ENCODE results near the gene PFN1.
A peak's percentile ranks its signal among the peaks of the same experiment; 100 is the strongest.

The PFN1 gene

DNA sequence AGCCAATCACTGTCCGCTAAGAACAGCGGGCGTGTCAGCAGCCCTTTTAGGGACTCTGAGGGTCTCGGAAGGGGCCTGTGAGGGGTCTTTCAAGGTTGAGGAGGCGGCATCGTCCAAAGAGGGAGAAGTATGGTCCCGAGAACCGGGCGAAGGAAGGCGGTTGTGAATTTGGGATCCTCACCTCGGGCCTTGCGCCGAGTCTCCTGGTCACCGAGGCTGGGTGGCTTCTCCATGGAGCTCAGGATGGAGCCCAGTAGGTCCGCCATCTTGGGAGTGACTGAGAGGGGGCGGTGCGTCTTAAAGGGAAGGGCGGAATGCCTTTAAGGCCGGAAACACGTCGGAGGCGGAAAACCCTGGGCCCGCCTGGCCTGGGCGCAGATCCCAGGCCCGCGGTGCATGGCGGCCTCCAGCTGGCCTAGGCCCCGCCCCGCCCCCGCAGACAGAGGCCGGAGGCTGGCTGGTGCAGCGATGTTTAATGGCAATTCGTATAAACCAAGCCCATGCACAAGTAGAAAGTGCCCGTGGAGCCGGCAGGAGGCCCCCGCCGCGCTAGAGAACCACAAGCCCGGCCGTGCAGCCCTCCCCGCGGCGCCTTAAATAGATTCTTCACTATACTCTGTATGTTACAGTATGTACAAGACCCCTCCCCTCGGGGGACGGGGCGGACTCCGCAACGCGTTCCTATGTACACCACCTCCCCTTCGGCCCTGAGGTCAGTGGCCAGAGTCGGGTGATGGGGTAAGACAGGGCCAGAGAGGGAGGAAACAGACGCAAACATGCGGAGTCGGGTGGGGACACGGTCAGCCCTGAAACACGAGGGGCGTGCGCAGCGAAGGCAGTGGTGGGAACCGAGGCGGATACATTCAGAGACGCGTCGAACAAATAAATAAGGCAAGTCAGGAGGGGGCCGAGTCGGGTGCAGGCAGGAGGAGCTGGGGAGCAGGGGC is 19.5 kb upstream of the PFN1 start, which contains the start of gene SPAG7:
Gene SPAG7 (minus strand): TSS at position 279 of the 947 bp plus-strand sequence. CDS start 13 bp downstream, at position 266.
- DNase-seq: peak; percentile 98

DNA sequence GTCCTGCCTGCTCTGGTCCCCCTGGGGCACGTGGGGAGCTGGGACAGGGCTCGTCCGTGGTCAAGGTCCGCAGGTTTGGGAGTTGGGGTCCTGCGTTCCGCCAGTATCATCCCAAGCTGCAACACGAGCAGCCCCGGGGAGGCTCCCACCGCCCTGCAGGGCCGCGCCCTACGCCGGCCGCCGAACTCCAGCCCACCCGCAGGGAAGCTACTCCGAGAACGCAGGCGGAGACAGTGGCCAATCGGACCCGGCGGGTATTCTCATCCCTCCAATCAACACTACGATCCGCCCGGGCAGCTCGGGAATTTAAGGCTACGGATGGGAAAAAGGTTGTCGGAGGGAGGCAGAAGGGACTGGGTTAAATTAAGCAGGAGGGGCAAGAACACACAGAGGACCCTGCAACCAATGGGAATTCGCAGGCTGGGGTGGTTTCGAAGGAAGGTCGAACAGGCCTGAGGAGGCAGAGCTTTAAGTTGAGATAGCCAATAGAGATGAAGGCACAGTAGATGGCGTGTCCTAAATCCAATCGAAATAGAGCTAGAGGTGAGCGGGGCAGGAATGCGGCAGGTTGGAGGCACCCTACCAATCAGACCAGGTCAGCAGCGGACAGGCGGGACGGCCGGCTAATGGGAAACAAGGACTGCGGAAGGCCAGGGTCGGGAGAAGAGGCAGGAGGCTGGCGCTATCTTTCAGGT is 18.7 kb upstream of the PFN1 start:
- DNase-seq: peak; percentile 100

DNA sequence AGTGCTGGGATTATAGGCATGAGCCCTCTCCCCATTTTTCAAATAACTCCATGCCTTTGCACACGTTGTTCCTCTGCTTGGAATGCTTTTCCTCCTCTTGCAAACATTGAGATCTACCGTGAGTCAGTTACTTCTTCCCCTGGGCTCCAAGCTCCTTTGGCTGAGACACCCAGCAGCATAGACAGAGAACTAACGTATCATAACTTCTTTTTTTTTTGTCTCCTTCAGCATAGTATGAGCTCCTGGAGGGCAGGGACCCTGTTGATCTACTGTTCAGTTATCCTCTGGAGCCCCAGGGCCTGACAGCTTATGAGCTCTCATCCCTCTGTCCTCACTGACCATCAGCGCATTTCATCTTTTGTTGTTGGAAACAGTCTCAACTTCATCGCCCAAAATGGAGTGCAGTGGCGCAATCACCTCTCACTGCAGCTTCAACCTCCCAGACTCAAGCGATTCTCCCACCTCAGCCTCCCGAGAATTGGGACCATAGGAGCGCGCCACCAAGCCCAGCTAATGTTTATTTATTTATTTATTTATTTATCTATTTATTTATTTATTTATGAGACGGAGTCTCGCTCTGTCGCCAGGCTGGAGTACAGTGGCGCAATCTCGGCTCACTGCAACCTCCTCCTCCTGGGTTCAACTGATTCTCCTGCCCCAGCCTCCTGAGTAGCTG is 17.1 kb upstream of the PFN1 start:
- no peak for DNase-seq

DNA sequence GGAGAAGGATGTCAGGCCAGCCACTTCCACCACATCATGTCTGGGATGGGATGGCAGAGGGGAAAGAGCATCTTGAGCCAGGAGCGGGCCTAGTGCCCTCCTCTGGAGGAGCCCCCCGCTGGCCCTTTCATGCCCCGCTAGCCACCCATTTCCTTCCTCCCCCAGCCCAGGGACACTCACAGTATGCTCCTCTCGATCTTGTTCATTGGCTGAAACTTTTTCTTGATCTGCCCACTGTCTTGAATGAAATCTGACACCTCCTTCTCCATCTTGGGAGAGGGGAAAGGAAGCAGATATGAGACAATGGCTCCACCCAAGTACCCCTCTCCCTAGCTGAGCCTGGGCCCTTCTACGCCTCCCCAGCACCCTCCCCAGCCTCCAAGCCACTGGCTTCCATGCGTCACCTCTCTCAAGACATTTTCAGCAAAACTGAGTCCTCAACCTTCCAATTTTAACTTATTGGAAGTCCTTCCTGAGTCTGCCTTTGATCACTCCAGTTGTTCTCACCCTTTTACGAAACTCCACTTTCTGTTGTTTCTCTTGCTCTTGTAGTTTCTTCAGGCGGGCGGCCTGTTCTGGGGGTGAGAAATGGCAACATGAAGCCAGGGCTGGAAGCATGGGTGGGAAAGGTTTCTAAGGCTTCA is 12.1 kb upstream of the PFN1 start:
- DNase-seq: no peak

DNA sequence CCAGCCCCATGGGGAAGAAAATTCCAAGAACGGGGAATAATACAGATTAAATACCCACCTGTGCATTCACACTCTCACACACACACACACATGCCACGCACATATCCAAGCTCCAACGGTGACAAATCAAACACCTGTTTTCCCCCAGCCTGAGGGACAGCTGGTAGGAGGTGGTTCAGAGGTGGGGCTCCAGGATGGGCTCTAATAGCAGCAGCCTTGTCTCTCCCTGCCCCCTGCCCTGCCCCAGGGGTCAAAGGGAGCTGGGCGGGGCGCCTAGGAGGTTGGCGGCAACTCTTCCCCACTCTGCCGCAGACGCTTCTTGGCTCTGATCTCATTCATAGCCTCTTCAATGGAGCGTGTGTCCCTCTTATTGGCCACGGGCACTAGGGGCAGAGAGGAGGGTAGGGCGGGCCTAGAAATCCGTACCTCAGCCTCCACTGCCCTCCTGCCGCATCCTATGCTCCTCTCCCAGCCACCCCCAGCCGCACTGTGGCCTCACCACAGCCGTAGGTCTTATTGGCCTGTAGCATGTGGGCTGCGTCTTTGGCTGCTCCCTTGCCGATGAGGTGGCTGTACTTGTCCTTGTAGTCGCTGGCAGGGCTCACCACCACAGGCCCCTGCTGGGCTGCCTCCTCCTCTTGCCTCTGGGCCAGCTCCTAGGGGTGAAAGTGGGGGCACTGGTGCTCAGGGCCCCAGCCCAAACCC is 11.1 kb upstream of the PFN1 start:
- no peak for DNase-seq

DNA sequence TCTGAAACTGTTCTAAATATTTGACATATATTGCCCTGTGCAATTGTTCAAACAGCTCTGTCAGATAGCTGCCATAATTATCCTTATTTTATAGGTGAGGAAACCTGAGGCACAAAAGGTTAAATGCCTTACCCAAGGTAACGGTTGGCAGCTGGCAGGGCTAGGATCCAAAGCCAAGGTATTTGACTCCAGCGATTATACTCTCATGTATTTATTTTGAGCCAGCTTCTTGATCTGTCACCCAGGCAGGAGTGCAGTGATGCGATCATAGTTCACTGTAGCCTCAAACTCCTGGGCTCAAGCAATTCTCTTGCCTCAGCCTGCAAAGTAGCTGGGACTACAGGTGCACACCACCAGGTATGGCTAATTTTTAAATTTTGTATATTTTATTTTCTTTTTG is 9.8 kb upstream of the PFN1 start:
- DNase-seq: no peak

DNA sequence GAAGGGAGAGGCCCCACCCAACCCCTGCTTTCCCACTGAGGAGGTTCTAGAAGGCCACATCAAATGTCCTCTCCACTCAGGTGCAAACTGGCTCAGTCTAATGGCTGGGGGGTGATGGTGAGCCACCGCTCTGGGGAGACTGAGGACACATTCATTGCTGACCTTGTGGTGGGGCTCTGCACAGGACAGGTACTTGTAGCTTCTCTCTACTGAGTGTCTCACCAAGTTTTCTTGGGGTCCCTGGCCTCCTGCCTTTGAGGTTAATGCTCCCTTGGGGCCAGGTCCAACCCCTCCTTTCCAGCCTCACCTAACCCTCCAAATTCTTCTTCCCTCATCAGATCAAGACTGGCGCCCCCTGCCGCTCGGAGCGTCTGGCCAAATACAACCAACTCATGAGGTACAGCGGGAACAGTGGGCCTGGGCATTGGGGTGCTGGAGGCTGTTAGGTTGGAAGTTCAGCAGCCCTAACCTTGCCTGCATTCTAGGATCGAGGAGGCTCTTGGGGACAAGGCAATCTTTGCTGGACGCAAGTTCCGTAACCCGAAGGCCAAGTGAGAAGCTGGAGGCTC is 8.2 kb upstream of the PFN1 start:
- DNase-seq: peak; percentile 68

DNA sequence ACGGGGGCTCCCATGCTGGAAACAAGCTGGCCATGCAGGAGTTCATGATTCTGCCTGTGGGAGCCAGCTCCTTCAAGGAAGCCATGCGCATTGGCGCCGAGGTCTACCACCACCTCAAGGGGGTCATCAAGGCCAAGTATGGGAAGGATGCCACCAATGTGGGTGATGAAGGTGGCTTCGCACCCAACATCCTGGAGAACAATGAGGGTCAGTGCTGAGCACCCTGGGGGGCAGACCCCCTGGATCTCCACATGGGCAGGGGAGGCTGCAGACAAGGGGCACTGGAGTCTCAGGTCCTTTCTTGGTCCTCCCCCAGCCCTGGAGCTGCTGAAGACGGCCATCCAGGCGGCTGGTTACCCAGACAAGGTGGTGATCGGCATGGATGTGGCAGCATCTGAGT is 6.8 kb upstream of the PFN1 start:
- no peak for DNase-seq

DNA sequence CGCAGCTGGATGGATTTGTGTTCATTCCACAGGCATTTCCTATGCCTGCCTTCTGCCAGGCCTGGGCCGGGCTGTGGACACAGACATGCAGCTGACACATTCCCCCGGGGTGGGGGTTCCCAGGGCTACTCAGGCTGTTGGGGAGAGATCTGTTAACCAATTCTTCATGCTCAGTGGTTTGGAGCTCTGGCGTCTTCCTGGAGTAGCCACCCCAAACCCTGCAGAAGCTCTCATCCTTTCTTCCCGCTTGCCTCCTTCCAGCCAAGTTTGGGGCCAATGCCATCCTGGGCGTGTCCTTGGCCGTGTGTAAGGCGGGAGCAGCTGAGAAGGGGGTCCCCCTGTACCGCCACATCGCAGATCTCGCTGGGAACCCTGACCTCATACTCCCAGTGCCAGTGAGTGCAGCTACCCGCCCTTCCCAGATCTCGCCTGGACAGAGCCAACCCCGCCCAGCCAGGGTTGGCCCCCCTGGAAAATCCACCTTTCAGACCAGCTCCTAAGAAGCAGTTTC is 5.2 kb upstream of the PFN1 start:
- no peak for DNase-seq

DNA sequence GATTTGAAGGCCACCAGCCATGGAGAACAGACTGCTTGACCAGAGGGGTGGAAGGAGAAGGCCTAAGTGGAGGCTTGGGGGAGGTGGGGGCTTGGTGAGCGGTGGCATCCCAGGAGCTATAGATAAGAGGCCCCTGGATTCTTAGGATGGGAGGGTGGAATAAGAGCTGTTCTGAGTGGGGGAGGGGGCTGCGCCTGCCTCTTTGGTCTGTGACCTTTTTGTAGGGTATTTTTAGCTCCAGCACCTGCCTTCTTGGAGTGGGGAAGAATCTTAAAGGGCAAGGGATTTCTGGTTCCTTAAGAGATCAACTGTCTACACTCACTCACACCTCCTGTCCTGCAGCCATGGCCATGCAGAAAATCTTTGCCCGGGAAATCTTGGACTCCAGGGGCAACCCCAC is 3.2 kb upstream of the PFN1 start:
- DNase-seq: no peak

DNA sequence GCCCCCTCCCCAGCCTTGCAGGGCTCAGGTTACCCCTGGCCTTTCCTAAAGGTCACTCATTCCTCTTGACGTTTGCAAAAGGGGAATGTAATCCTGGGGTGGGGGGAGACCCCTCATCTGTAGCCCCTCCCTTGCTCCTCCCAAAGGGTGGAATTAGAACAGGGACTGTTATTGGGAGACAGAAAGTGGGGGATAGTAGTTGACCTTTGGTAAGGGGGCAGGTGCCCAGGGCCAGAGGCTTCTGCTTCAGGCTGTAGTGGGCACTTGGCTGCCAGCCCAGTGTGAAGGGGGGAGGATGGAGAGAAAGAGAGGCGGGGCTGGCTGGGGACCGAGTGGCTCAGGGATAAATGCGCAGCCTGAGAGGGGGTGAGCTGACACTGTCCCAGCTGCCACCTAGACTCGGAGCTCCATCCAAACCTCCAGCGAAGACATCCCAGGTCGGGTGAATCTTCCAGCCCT is 2.4 kb upstream of the PFN1 start, which contains the start of gene ENO3:
Gene ENO3 (plus strand): TSS at position 374 of the 459 bp plus-strand sequence. CDS start 711 bp downstream, outside the sequence.
- peak; percentile 51 for DNase-seq

DNA sequence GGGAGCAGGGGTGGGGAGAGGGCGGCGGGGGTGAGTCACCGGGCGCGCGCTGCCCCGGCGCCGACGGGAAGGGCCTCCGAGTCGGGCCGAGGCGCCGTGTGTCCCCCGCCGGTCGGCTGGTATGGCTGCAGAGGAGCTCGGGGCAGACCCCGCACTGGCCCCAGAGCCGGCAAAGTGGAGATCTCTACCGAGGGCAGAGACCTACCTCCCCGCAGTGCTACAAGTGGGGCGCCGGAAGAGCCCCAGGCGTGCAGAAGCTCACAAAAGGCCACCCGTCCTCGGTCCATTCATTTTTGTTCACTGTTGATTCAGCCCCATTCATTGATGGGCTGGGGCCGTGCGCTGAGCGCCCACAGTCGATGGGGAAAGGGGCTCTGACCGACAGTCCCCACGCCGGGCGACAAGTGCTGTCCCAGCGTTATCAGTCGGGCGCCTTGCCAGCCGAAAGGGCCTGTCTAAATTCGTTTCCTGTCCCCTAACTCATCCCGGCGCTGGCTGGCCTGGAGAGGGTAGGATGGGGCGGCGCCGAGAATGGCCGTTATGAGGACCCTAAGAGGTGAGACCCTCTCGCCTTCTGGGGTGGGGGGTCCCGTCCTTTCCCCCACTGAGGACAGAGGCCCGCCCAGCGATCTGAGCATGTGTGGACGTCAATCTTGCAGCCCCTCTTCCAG is 1.9 kb upstream of the PFN1 start:
- DNase-seq: peak; percentile 85

DNA sequence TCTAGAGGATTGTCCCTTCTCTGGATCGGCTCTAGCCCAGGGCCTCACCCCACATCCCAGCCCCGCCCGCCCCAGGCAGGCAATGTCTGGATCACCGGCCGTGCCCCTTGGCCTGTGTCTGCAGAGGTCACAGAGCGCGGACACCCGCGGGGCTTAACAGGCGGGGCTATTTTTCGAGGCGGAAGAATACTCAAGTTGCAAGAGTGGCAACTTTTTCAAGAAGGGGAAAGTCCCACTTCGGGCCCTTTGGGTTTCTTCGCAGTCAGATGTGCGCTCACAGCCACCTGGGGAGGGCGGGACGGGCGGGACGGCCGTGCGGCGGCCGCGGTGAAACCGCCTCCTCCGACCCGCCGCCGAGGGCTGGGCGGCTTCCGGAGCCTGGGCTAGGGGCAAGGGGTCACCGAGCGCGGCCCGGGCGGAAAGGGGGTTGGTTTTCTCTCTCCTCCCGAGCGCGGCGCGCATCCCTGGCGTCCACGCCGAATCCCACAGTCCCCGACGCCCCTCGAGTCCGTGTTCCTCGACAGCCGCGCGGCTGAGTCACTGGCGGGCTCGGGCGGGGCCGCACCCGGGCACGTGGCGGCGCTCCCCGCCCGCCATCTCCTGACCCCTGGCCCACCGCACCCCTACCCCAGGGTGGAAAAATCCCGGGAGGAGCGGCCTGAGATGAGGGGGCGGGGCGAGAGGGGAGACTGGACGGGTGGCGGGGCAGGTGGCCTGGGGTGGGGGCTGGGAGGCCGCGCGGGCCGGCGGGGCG is 1.2 kb upstream of the PFN1 start:
- peak; percentile 80 for DNase-seq

DNA sequence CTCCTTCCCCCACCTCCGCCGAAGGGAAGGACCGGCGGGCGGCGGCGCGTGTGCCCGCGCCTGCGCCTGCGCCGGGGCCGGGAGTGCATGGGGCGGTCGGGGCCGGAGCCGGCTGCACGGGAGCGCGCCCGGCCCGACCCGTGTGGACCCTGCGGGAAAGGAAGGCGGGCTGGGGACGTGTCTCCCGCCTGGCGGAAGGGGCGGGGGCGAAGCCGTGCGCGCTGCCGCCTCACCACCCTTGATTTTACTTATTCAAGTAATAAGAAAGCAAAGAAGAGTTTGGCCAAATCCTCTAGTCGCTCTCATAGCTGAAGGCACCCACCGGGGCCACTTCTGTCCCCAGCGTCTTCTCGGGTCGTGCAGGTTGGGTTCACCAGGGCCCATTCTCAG is 596 bp upstream of the PFN1 start:
- DNase-seq: peak; percentile 95

DNA sequence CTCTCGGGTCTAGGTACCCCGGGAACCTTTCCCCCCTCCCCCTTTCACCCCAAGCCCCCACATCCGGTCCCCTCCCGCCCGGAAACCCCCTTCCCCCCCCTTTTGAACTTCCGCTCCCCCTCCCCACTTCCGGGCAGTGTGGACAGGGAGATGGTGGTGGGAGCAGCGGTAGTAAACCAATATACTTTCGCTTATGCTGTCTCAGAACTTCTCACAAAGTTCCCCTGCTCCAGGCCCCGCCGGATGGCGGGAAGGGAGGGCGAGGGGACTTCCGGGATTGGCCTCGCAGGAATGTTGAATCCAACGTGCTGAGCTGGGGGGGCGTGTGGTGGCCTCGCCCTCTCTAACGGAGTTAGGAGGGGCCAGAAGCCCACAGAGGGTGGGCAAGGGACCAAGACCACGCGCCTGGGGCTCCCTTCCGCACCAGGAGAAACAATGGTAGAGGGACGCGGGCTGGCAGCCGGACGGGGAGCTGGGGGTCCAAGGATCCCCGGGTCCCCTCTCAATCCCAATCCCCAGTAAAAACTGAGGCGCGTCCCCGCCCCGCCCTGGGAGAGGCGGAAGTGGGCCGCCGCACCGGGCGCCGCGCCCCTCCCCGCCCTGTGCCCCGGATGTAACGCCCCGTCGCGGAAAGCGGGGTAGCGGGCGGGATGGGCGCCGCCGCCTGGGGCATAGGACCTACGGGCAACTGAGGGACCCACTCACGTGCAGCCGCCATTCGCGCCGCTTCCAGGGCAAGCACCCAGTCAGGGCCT is 742 bp downstream of the PFN1 start:
- DNase-seq: peak; percentile 79

DNA sequence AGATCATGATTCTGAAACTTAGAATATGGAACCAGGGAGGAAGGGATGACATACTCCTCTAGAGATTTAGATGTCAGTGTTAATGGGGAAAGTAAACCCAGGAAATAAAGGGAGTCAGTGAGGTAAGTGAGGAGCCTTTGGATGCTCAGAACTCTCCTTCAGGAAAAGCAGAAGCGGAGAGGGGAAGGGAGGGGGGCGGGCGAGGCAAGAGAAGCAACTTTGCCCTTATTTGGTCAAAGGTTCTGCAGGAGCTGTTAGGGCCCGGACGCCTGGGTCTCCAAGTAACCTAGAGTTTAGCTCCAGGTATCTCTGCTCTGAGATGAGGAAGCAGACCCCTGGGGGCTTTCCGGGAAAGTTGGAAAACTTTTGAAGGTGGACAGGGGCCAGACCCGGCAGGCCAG is 1.3 kb downstream of the PFN1 start:
- peak; percentile 64 for DNase-seq

DNA sequence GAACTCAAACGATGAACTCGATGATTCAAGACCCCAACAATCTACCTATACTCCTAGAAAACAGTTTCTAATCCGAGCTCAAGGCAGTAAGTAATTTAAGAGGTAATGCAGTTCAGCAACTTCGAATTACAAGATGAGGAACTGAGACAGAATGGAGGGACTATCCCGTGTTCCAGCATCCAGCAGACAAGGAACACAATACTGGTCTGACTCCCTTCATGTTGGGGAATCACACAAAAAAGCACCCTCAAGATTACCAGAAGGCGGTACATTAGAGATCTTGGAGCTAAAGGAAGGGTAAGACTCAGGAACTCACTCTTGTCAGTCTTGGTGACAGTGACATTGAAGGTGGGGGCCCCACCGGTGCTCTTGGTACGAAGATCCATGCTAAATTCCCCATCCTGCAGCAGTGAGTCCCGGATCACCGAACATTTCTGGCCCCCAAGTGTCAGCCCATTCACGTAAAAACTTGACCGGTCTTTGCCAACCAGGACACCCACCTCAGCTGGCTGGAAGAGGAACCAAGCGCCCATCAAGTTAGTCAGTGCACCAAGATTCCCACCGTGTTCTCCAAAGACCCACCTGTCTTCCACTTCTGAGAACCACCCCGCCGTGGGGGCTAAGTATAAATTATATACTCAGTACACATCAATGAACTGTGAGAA is 1.9 kb downstream of the PFN1 start:
- DNase-seq: no peak

DNA sequence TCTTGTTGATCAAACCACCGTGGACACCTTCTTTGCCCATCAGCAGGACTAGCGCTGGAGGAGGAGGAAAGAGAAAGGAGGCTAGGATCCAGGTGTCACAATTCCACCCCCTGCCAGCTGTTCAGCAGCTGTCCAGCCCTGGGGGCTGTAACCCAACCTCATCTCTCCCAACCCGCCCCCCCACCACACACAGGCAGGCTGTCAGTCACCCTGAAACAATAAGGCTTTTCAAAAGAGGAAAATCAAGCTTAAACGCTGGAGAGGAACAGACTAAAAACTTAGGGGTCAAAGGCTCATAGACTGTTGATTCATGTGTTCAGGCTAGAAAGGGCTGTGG is 2.4 kb downstream of the PFN1 start:
- no peak for DNase-seq
